ENCODE data around the gene PFKFB4.

The PFKFB4 gene

DNA sequence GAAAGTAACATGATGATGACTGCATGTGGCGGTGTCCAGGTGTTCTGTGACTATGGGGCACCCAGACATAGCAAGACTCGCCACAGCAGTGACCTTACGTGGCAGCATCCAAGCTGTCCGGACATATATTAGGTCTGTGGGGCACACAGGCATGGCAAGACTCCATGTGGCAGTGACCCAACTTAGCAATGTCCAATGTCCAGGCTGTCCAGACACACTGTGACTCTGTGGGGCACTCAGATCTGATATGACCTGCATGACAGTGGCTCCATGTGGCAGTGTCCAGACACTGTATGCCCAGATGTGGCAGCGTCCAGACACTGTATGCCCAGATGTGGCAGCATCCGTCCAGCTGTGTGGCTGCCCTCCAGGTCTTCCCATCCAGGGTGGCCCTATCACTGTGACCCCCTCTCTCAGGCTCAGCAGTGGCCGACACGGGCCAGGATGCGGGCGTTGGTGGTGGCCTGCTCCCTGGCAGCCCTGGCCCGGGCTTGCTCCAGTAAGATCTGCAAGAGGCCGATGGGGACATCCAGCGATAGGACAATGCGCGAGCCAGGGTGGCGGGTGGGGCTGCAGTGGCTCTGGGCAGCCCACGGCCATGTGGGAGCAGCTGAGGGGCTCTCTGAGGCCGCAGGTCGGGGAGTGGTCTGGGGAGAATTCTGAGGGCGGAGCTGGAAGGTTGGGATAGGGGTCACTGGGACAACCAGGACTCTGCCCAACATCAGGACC is 5.9 kb upstream of the PFKFB4 start:
- Histone ChIP-seq H3K4me3 (ENCODE audit: insufficient read depth, low read length, poor library complexity, severe bottlenecking) (no peak overlapping the region), H3K36me3 (ENCODE audit: low read length) (no peaks in the 10 kb centered on the region), H3K9me2 (replicated peaks; ENCODE audit: insufficient read depth, low read length) (no peaks in the 10 kb centered on the region), H2AFZ (ENCODE audit: low read depth, low read length, severe bottlenecking) (no peak overlapping the region), H3K27me3 (ENCODE audit: low read length) (no peaks in the 10 kb centered on the region), H3K27ac (ENCODE audit: low read depth, low read length) (no peak overlapping the region), H3K9ac (ENCODE audit: low read length) (no peak overlapping the region), H3F3A (ENCODE audit: insufficient read depth) (peaks cover 5% of the 10 kb centered on the region; the same call in 1 of the 2 replicates), H3K9me3 (ENCODE audit: insufficient read depth, low read length) (no peaks in the 10 kb centered on the region), H3K79me2 (ENCODE audit: insufficient read depth, low read length) (no peaks in the 10 kb centered on the region), H4K20me1 (ENCODE audit: low read depth, low read length) (no peaks in the 10 kb centered on the region), H3K4me2 (ENCODE audit: low read depth, low read length, poor library complexity, severe bottlenecking) (no peak overlapping the region)
- no peak for TF ChIP-seq CTCF (IDR thresholded peaks at IDR 0.05; ENCODE audit: insufficient read depth, low read length, poor library complexity, severe bottlenecking)
- no peak for TF ChIP-seq EZH2phosphoT487 (conservative IDR thresholded peaks at IDR 0.05; ENCODE audit: low read length)

DNA sequence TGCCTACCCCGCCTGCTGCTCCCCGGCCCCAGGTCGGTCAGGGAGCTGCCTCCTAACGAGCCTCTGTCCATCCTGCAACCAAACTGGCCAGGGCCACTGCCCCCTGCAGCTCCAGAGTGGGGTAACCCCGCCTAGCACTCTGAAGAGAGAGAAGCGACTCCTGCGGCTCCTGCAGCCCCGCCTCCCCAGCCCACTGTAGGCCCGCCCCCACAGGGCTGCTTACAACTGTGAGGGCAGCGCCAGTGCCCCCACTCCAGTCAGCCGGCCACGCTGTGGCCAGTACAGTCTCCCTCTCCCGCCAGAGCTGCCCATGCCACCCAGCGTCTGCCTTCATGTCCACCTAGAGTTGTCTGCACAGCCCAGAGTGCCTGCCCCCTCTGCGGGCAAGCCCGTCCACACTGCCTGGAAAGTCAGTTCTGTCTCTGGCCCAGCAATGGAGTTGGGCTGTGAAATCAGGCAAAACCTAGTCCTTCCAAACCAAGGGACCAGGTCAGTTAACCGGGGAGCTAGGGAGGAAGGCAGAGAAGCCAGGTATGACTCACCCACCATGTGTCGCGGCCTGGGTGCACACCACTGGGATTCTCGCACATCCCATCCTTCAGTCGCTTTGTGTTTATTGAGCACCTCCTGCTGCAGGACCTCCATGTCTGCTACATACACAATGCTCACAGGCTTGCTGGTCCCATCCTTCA is 4.6 kb upstream of the PFKFB4 start:
- H3K9me2 ChIP-seq (replicated peaks; ENCODE audit: insufficient read depth, low read length), result no peaks in the 10 kb centered on the region
- H3K27me3 ChIP-seq (ENCODE audit: low read length), result no peaks in the 10 kb centered on the region
- no peaks in the 10 kb centered on the region for H3K9me3 ChIP-seq (ENCODE audit: insufficient read depth, low read length)
- H4K20me1 ChIP-seq (ENCODE audit: low read depth, low read length), result no peaks in the 10 kb centered on the region
- no peak overlapping the region for H3K4me3 ChIP-seq (ENCODE audit: insufficient read depth, low read length, poor library complexity, severe bottlenecking)
- H3K79me2 ChIP-seq (ENCODE audit: insufficient read depth, low read length), result no peaks in the 10 kb centered on the region
- peaks cover 10% of the 10 kb centered on the region; the same call in 1 of the 2 replicates for H3F3A ChIP-seq (ENCODE audit: insufficient read depth)
- H3K36me3 ChIP-seq (ENCODE audit: low read length), result no peaks in the 10 kb centered on the region
- TF ChIP-seq EZH2phosphoT487 (conservative IDR thresholded peaks at IDR 0.05; ENCODE audit: low read length), result no peak
- TF ChIP-seq CTCF (IDR thresholded peaks at IDR 0.05; ENCODE audit: insufficient read depth, low read length, poor library complexity, severe bottlenecking), result no peak
- H2AFZ ChIP-seq (ENCODE audit: low read depth, low read length, severe bottlenecking), result no peak overlapping the region
- H3K27ac ChIP-seq (ENCODE audit: low read depth, low read length), result no peak overlapping the region
- H3K4me2 ChIP-seq (ENCODE audit: low read depth, low read length, poor library complexity, severe bottlenecking), result no peak overlapping the region
- no peak overlapping the region for H3K9ac ChIP-seq (ENCODE audit: low read length)

- Histone ChIP-seq H2AFZ (ENCODE audit: low read depth, low read length, severe bottlenecking) (no peak overlapping the region), H3K4me2 (ENCODE audit: low read depth, low read length, poor library complexity, severe bottlenecking) (no peak overlapping the region)
These were observed 4.0 kb upstream of the PFKFB4 start for GRCh38 chr3:48560648-48561018.

More at GRCh38 chr3:48560648-48561018, 4.0 kb upstream of the PFKFB4 start:
- H3K27ac ChIP-seq (ENCODE audit: low read depth, low read length), result no peak overlapping the region
- no peaks in the 10 kb centered on the region for H4K20me1 ChIP-seq (ENCODE audit: low read depth, low read length)
- TF ChIP-seq CTCF (IDR thresholded peaks at IDR 0.05; ENCODE audit: insufficient read depth, low read length, poor library complexity, severe bottlenecking) (no peak), EZH2phosphoT487 (conservative IDR thresholded peaks at IDR 0.05; ENCODE audit: low read length) (no peak)
- H3K4me3 ChIP-seq (ENCODE audit: insufficient read depth, low read length, poor library complexity, severe bottlenecking), result no peak overlapping the region
- H3K9ac ChIP-seq (ENCODE audit: low read length), result no peak overlapping the region
- H3K27me3 ChIP-seq (ENCODE audit: low read length), result no peaks in the 10 kb centered on the region
- H3K9me3 ChIP-seq (ENCODE audit: insufficient read depth, low read length), result no peaks in the 10 kb centered on the region
- peaks cover 10% of the 10 kb centered on the region; the same call in 1 of the 2 replicates for H3F3A ChIP-seq (ENCODE audit: insufficient read depth)
- H3K9me2 ChIP-seq (replicated peaks; ENCODE audit: insufficient read depth, low read length), result no peaks in the 10 kb centered on the region
- H3K36me3 ChIP-seq (ENCODE audit: low read length), result no peaks in the 10 kb centered on the region
- no peaks in the 10 kb centered on the region for H3K79me2 ChIP-seq (ENCODE audit: insufficient read depth, low read length)

Data from SU-DHL-6 (cell line).